WTC11 (cell line): ENCODE results near the gene LAMA2. TPM values are rescaled to one million over a fixed set of nuclear protein-coding genes. Genes with fewer than 3 reads are reported as not detected.

Experiments used
- ATAC-seq: fragments of 200-7000 bp; cut with Tn5 transposase; 2 replicates; pipeline ENCODE4 v1.10.0; 2021; ENCODE audit warnings: mild to moderate bottlenecking, moderate library complexity
- CTCF ChIA-PET: fragments of 300-600 bp; sonication (Branson Sonifier 250); formaldehyde crosslinking; loops from one replicate; lab custom pipeline; 2021; ENCODE audit warnings: antibody characterized with exemption; lab: Charles Lee
- POLR2A ChIA-PET: fragments of 350-600 bp; sonication (Branson Sonifier 250); formaldehyde crosslinking; loops from one replicate; lab custom pipeline; 2021; ENCODE audit warnings: antibody characterized with exemption; lab: Charles Lee
- DNase-seq: peaks from one replicate; pipeline ENCODE4 v3.0.0; 2021; ENCODE audit warnings: low spot score
- H3K27ac Mint-ChIP-seq: 2 replicates; pipeline ENCODE4 v1.8.0; 2021; ENCODE audit warnings: mixed read lengths
- H3K27me3 Mint-ChIP-seq: 2 replicates; pipeline ENCODE4 v1.8.0; 2021; ENCODE audit warnings: low read depth, mild to moderate bottlenecking, moderate library complexity, mixed read lengths
- H3K36me3 Mint-ChIP-seq: 2 replicates; pipeline ENCODE4 v1.8.0; 2021; ENCODE audit warnings: mixed read lengths
- H3K4me1 Mint-ChIP-seq: 2 replicates; pipeline ENCODE4 v1.8.0; 2022; ENCODE audit warnings: mixed read lengths
- H3K4me3 Mint-ChIP-seq: 2 replicates; pipeline ENCODE4 v1.8.0; 2021; ENCODE audit warnings: mild to moderate bottlenecking, moderate library complexity, mixed read lengths
- H3K9me3 Mint-ChIP-seq: 2 replicates; pipeline ENCODE4 v1.8.0; 2021; ENCODE audit warnings: mixed read lengths
- ARID4B ChIP-seq: sonication (generic); formaldehyde crosslinking; IDR thresholded peaks from 2 replicates; pipeline ENCODE4 v1.8.0; 2023; ENCODE audit warnings: missing genetic modification reagents, mild to moderate bottlenecking, borderline replicate concordance
- ATF2 ChIP-seq: sonication (generic); formaldehyde crosslinking; IDR thresholded peaks from 2 replicates; pipeline ENCODE4 v1.8.1; 2022; ENCODE audit warnings: low read depth, missing genetic modification reagents, borderline replicate concordance
- E2F1 ChIP-seq: sonication (generic); formaldehyde crosslinking; IDR thresholded peaks from 2 replicates; pipeline ENCODE4 v1.8.0; 2022; ENCODE audit warnings: mild to moderate bottlenecking, missing genetic modification reagents
- E2F5 ChIP-seq: sonication (generic); formaldehyde crosslinking; IDR thresholded peaks from 2 replicates; pipeline ENCODE4 v1.8.1; 2022; ENCODE audit warnings: mild to moderate bottlenecking, moderate library complexity, missing genetic modification reagents
- GABPB1 ChIP-seq: sonication (generic); formaldehyde crosslinking; IDR thresholded peaks from 2 replicates; pipeline ENCODE4 v1.8.1; 2023; ENCODE audit warnings: mild to moderate bottlenecking, missing genetic modification reagents
- JUN ChIP-seq: sonication (generic); formaldehyde crosslinking; IDR thresholded peaks from 2 replicates; pipeline ENCODE4 v1.8.0; 2023; ENCODE audit warnings: mild to moderate bottlenecking, missing genetic modification reagents
- KAT7 ChIP-seq: sonication (generic); formaldehyde crosslinking; IDR thresholded peaks from 2 replicates; pipeline ENCODE4 v1.8.1; 2023; ENCODE audit warnings: missing genetic modification reagents, mild to moderate bottlenecking, borderline replicate concordance
- MXD4 ChIP-seq: fragments of 250-450 bp; sonication (Bioruptor Pico); IDR thresholded peaks from 2 replicates; pipeline ENCODE4 v1.8.0; 2021; ENCODE audit warnings: mild to moderate bottlenecking, moderate library complexity, borderline replicate concordance
- MYBL2 ChIP-seq: sonication (generic); formaldehyde crosslinking; IDR thresholded peaks from 2 replicates; pipeline ENCODE4 v1.8.1; 2023; ENCODE audit warnings: mild to moderate bottlenecking, moderate library complexity, missing genetic modification reagents
- NR1H2 ChIP-seq: sonication (generic); formaldehyde crosslinking; IDR thresholded peaks from 2 replicates; pipeline ENCODE4 v1.9.0; 2021; ENCODE audit warnings: mild to moderate bottlenecking, moderate library complexity, missing genetic modification reagents
- PRDM15 ChIP-seq: sonication (generic); formaldehyde crosslinking; IDR thresholded peaks from 2 replicates; pipeline ENCODE4 v1.8.0; 2022; ENCODE audit warnings: missing genetic modification reagents
- TP53 ChIP-seq: sonication (generic); formaldehyde crosslinking; IDR thresholded peaks from 2 replicates; pipeline ENCODE4 v1.8.1; 2023; ENCODE audit warnings: mild to moderate bottlenecking, missing genetic modification reagents
- ZBTB21 ChIP-seq: sonication (generic); formaldehyde crosslinking; IDR thresholded peaks from 2 replicates; pipeline ENCODE4 v1.8.1; 2023; ENCODE audit warnings: mild to moderate bottlenecking, missing genetic modification reagents, borderline replicate concordance
- ZBTB43 ChIP-seq: sonication (generic); formaldehyde crosslinking; IDR thresholded peaks from 2 replicates; pipeline ENCODE4 v1.8.1; 2023; ENCODE audit warnings: mild to moderate bottlenecking, missing genetic modification reagents
- ZNF396 ChIP-seq: fragments of 250-450 bp; sonication (Bioruptor Pico); IDR thresholded peaks from 2 replicates; pipeline ENCODE4 v1.8.0; 2021; ENCODE audit warnings: mild to moderate bottlenecking, moderate library complexity, borderline replicate concordance
- ZNF532 ChIP-seq: fragments of 250-450 bp; sonication (Bioruptor Pico); IDR thresholded peaks from 2 replicates; pipeline ENCODE4 v1.9.0; 2021; ENCODE audit warnings: mild to moderate bottlenecking, borderline replicate concordance
- ZSCAN18 ChIP-seq: fragments of 250-450 bp; sonication (Bioruptor Pico); IDR thresholded peaks from 2 replicates; pipeline ENCODE4 v2.1.2; 2022; ENCODE audit warnings: mild to moderate bottlenecking, moderate library complexity
- total RNA-seq: library from RNA; stranded (reverse); gene quantifications from 3 replicates; pipeline ENCODE4 v1.2.3, GENCODE V29; 2021

Gene LAMA2
- total RNA-seq, 1 experiment from 2014 or later, result 6.6 TPM

- H3K4me1 Mint-ChIP-seq, result peaks cover 13% of the 10 kb centered on the region
- H3K36me3 Mint-ChIP-seq, result no peaks in the 10 kb centered on the region
- ChIA-PET CTCF (interaction anchor here (0.7 to 3.9 kb wide), 4 partner anchors 9 to 240 kb away, joined by 3 to 12 read pairs (median 5); no protein-coding TSS in a partner anchor), POLR2A (no interaction called here)
- H3K9me3 Mint-ChIP-seq, result no peaks in the 10 kb centered on the region
- DNase-seq (no peak), ATAC-seq (peak; percentile 76)
- H3K27ac Mint-ChIP-seq, result no peak overlapping the region
- no peak overlapping the region for H3K4me3 Mint-ChIP-seq
- H3K27me3 Mint-ChIP-seq, result no peaks in the 10 kb centered on the region
- TF ChIP-seq GABPB1 (CRISPR knock-in tag) (no peak), E2F5 (no peak), JUN (no peak), ZBTB43 (CRISPR knock-in tag) (no peak), NR1H2 (no peak), KAT7 (CRISPR knock-in tag) (no peak), ARID4B (no peak), PRDM15 (CRISPR knock-in tag) (no peak), E2F1 (no peak), ZSCAN18 (CRISPR knock-in tag) (no peak), TP53 (CRISPR knock-in tag) (no peak), ATF2 (CRISPR knock-in tag) (no peak), ZBTB21 (CRISPR knock-in tag) (no peak), ZNF532 (CRISPR knock-in tag) (no peak), MYBL2 (CRISPR knock-in tag) (no peak), MXD4 (no peak), ZNF396 (no peak)
Observed at GRCh38 chr6:129490521-129491255, 607.8 kb downstream of the LAMA2 start.
